Astrocyte of the cerebellum (primary cell): ENCODE results near the gene ATP11A.

Source experiments
- DNase-seq: peaks from one replicate; pipeline ENCODE4 v3.0.0-alpha.2; 2011; ENCODE audit warnings: low read depth
- H3K4me3 ChIP-seq: 2 replicates; pipeline ENCODE4 v1.5.1; 2011; ENCODE audit warnings: mild to moderate bottlenecking, low read depth, low read length, moderate library complexity
- CTCF ChIP-seq: IDR thresholded peaks from 2 replicates; pipeline ENCODE4 v1.5.1; 2012; ENCODE audit warnings: low read length, low read depth, moderate library complexity, mild to moderate bottlenecking; ENCODE audit errors: missing control alignments
- in situ Hi-C: cut with HindIII; loops from 2 replicates; pipeline ENCODE4 v1.10.0; 2017; ENCODE audit warnings: low sequenced_read_pairs

ATP11A gene

GRCh38 chr13:112772929-112773328, 83.1 kb downstream of the ATP11A start:
- no peak for DNase-seq
- TF ChIP-seq CTCF = no peak
- in situ Hi-C loops = no loop called here
- no peak overlapping the region for H3K4me3 ChIP-seq

- no peak overlapping the region for H3K4me3 ChIP-seq
- TF ChIP-seq CTCF = no peak
- DNase-seq = no peak
- in situ Hi-C loops = no loop called here
These were observed 84.0 kb downstream of the ATP11A start for GRCh38 chr13:112773601-112774447.

- TF ChIP-seq CTCF = no peak
- H3K4me3 ChIP-seq = no peak overlapping the region
- in situ Hi-C loops = no loop called here
- no peak for DNase-seq
These were observed 84.6 kb downstream of the ATP11A start for GRCh38 chr13:112774448-112774792.

- TF ChIP-seq CTCF = no peak
- in situ Hi-C loops = no loop called here
- DNase-seq = no peak
- H3K4me3 ChIP-seq = no peak overlapping the region
These were observed 85.2 kb downstream of the ATP11A start for GRCh38 chr13:112774829-112775565.

- DNase-seq = no peak
- no peak for TF ChIP-seq CTCF
- H3K4me3 ChIP-seq = no peak overlapping the region
- in situ Hi-C loops = no loop called here
These were observed 86.0 kb downstream of the ATP11A start for GRCh38 chr13:112775791-112776279.

- TF ChIP-seq CTCF = no peak
- in situ Hi-C loops = no loop called here
- no peak overlapping the region for H3K4me3 ChIP-seq
- DNase-seq = no peak
These were observed 86.5 kb downstream of the ATP11A start for GRCh38 chr13:112776354-112776753.
